ENCODE measurements around the gene ESR1. TPM values are rescaled to one million over a fixed set of nuclear protein-coding genes. Genes with fewer than 3 reads are reported as not detected.
"Not testable (repeated sequence)": the region's sequence is repeated elsewhere in the genome, so short reads cannot be mapped to it uniquely, and the experiment has no call there.

The ESR1 gene
- total RNA-seq, 2 experiments from 2014 or later = 0.06 TPM; not detected in 1

- ChIA-PET CTCF (ENCODE audit: unreplicated experiment) (no interaction called here), POLR2A (interaction anchor here (0.6 to 1.8 kb wide), 4 partner anchors 16 to 291 kb away, joined by 3 to 8 read pairs (median 4); no protein-coding TSS in a partner anchor)
- TF ChIP-seq EZH2phosphoT487 (IDR thresholded peaks at IDR 0.05; ENCODE audit: borderline replicate concordance, low read depth, low read length) (no peak), CTCF (conservative IDR thresholded peaks at IDR 0.05; ENCODE audit: low read length) (no peak)
- H3K4me1 ChIP-seq (ENCODE audit: insufficient read depth, low read length, poor library complexity, severe bottlenecking) = no peaks in the 10 kb centered on the region
- H4K20me1 ChIP-seq (ENCODE audit: insufficient read depth, low read length) = no peaks in the 10 kb centered on the region
- no peak overlapping the region for H3K4me3 ChIP-seq (ENCODE audit: low read depth, low read length, poor library complexity, severe bottlenecking)
- BruUV-seq (replicated peaks) = no TSS peak
- H3K27ac ChIP-seq (ENCODE audit: low read depth, low read length, poor library complexity, severe bottlenecking) = no peak overlapping the region
- intact Hi-C loops (cut with micrococcal nuclease; ENCODE audit: unreplicated experiment) = no loop called here
- H3K4me2 ChIP-seq (ENCODE audit: low read length) = no peak overlapping the region
- H3K9me2 ChIP-seq (ENCODE audit: insufficient read depth, low read length) = no peaks in the 10 kb centered on the region
- no peak for DNase-seq (ENCODE audit: low spot score)
- H2AFZ ChIP-seq (ENCODE audit: low read length) = no peak overlapping the region
- no peaks in the 10 kb centered on the region for H3K79me2 ChIP-seq (ENCODE audit: insufficient read depth, low read depth, low read length)
- H3K36me3 ChIP-seq (ENCODE audit: insufficient read depth, low read length) = no peaks in the 10 kb centered on the region
- H3K9me3 ChIP-seq (ENCODE audit: low read length) = no peaks in the 10 kb centered on the region
These were observed 218.8 kb downstream of the ESR1 start for GRCh38 chr6:152026291-152026690.

- H3K4me2 ChIP-seq (ENCODE audit: low read length); H3K79me2 ChIP-seq (ENCODE audit: insufficient read depth, low read depth, low read length); H3K9me2 ChIP-seq (ENCODE audit: insufficient read depth, low read length); H3K36me3 ChIP-seq (ENCODE audit: insufficient read depth, low read length); DNase-seq (ENCODE audit: low spot score); CTCF ChIA-PET (ENCODE audit: unreplicated experiment); H3K9me3 ChIP-seq (ENCODE audit: low read length); H3K27ac ChIP-seq (ENCODE audit: low read depth, low read length, poor library complexity, severe bottlenecking); H2AFZ ChIP-seq (ENCODE audit: low read length); H3K4me1 ChIP-seq (ENCODE audit: insufficient read depth, low read length, poor library complexity, severe bottlenecking); H4K20me1 ChIP-seq (ENCODE audit: insufficient read depth, low read length); intact Hi-C loops (cut with micrococcal nuclease; ENCODE audit: unreplicated experiment); BruUV-seq (replicated peaks); H3K4me3 ChIP-seq (ENCODE audit: low read depth, low read length, poor library complexity, severe bottlenecking): not testable (repeated sequence)
- POLR2A ChIA-PET = interaction anchor here (0.6 to 1.8 kb wide), 3 partner anchors 17 to 291 kb away, joined by 3 to 8 read pairs (median 4); no protein-coding TSS in a partner anchor
These were observed 219.3 kb downstream of the ESR1 start for GRCh38 chr6:152026744-152027143.

GRCh38 chr6:152033765-152034164 lies 226.3 kb downstream of the ESR1 start:
- DNase-seq (ENCODE audit: low spot score); BruUV-seq (replicated peaks); H3K9me2 ChIP-seq (ENCODE audit: insufficient read depth, low read length); POLR2A ChIA-PET; H3K4me3 ChIP-seq (ENCODE audit: low read depth, low read length, poor library complexity, severe bottlenecking); H3K27ac ChIP-seq (ENCODE audit: low read depth, low read length, poor library complexity, severe bottlenecking); H3K79me2 ChIP-seq (ENCODE audit: insufficient read depth, low read depth, low read length); H4K20me1 ChIP-seq (ENCODE audit: insufficient read depth, low read length); H3K36me3 ChIP-seq (ENCODE audit: insufficient read depth, low read length); H3K4me2 ChIP-seq (ENCODE audit: low read length); intact Hi-C loops (cut with micrococcal nuclease; ENCODE audit: unreplicated experiment); CTCF ChIA-PET (ENCODE audit: unreplicated experiment); H3K4me1 ChIP-seq (ENCODE audit: insufficient read depth, low read length, poor library complexity, severe bottlenecking); H3K9me3 ChIP-seq (ENCODE audit: low read length); H2AFZ ChIP-seq (ENCODE audit: low read length): not testable (repeated sequence)

GRCh38 chr6:152034631-152035030 lies 227.1 kb downstream of the ESR1 start:
- no peaks in the 10 kb centered on the region for H3K79me2 ChIP-seq (ENCODE audit: insufficient read depth, low read depth, low read length)
- H3K4me1 ChIP-seq (ENCODE audit: insufficient read depth, low read length, poor library complexity, severe bottlenecking) = no peaks in the 10 kb centered on the region
- POLR2A ChIA-PET = no interaction called here
- H4K20me1 ChIP-seq (ENCODE audit: insufficient read depth, low read length) = no peaks in the 10 kb centered on the region
- no peak overlapping the region for H3K4me3 ChIP-seq (ENCODE audit: low read depth, low read length, poor library complexity, severe bottlenecking)
- CTCF ChIA-PET (ENCODE audit: unreplicated experiment) = no interaction called here
- no TSS peak for BruUV-seq (replicated peaks)
- H3K4me2 ChIP-seq (ENCODE audit: low read length) = no peak overlapping the region
- H3K27ac ChIP-seq (ENCODE audit: low read depth, low read length, poor library complexity, severe bottlenecking) = no peak overlapping the region
- no peaks in the 10 kb centered on the region for H3K9me3 ChIP-seq (ENCODE audit: low read length)
- no peak overlapping the region for H2AFZ ChIP-seq (ENCODE audit: low read length)
- H3K36me3 ChIP-seq (ENCODE audit: insufficient read depth, low read length) = no peaks in the 10 kb centered on the region
- no peak for DNase-seq (ENCODE audit: low spot score)
- H3K9me2 ChIP-seq (ENCODE audit: insufficient read depth, low read length) = no peaks in the 10 kb centered on the region
- intact Hi-C loops (cut with micrococcal nuclease; ENCODE audit: unreplicated experiment) = no loop called here
- no peak for TF ChIP-seq CTCF (conservative IDR thresholded peaks at IDR 0.05; ENCODE audit: low read length)
- no peak for TF ChIP-seq EZH2phosphoT487 (IDR thresholded peaks at IDR 0.05; ENCODE audit: borderline replicate concordance, low read depth, low read length)
